ENCODE data around the gene ASPN.

ASPN gene

GRCh38 chr9:92482329-92482728, at the start of gene ASPN:
TSS of gene ASPN (minus strand) at chr9:92482506.
- H3K9ac ChIP-seq (ENCODE audit: low read length): no peak within 1 kb of the TSS
- peaks cover 50% of the 10 kb centered on the region for H3K4me1 ChIP-seq (ENCODE audit: insufficient read depth, low read length)
- H3K36me3 ChIP-seq (ENCODE audit: insufficient read depth, low read length): no peaks in the 10 kb centered on the region
- peak within 1 kb of the TSS; percentile 67 for H3K27ac ChIP-seq (ENCODE audit: low read depth, low read length)
- no peaks in the 10 kb centered on the region for H3K9me3 ChIP-seq (ENCODE audit: low read length)
- H3K4me3 ChIP-seq (ENCODE audit: low read depth in 1 of 2, low read length in 2 of 2): peak within 1 kb of the TSS in 1 of 2 donors; percentile 33
- no peaks in the 10 kb centered on the region for H3K27me3 ChIP-seq (ENCODE audit: control insufficient read depth in 1 of 2, insufficient read depth in 2 of 2, low read length in 2 of 2)

DNA sequence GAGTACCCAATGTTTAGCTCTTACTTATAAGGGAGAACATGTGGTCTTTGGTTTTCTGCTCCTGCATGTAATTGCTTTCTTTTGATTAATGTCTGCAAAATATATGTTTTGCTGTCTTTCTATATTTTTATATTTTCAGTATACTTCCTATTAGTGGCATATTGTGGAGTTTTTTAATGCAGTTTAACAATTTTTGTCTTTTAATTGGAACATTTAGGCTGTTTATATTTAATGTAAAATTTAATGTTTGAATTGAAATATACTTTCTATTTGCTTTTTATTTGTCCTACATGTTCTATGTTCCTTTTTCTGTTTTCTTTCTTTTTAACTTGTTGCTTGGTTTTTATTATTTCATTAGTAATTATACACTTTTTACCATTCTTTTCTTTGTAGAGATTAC, 48.6 kb upstream of the ASPN start:
- H3K9ac ChIP-seq (ENCODE audit: low read length): no peak overlapping the region

GRCh38 chr9:92529124-92529523, 46.8 kb upstream of the ASPN start:
- no peak overlapping the region for H3K27ac ChIP-seq (ENCODE audit: low read depth, low read length)
- no peak overlapping the region for H3K4me3 ChIP-seq (ENCODE audit: low read depth in 1 of 2, low read length in 2 of 2)
- no peaks in the 10 kb centered on the region for H3K36me3 ChIP-seq (ENCODE audit: insufficient read depth, low read length)
- no peaks in the 10 kb centered on the region for H3K27me3 ChIP-seq (ENCODE audit: control insufficient read depth in 1 of 2, insufficient read depth in 2 of 2, low read length in 2 of 2)
- H3K9ac ChIP-seq (ENCODE audit: low read length): no peak overlapping the region
- H3K4me1 ChIP-seq (ENCODE audit: insufficient read depth, low read length): no peaks in the 10 kb centered on the region
- no peaks in the 10 kb centered on the region for H3K9me3 ChIP-seq (ENCODE audit: low read length)

More for the DNA sequence above, 48.6 kb upstream of the ASPN start:
- Histone ChIP-seq H3K9me3 (ENCODE audit: low read length) (no peaks in the 10 kb centered on the region), H3K4me1 (ENCODE audit: insufficient read depth, low read length) (no peaks in the 10 kb centered on the region), H3K27me3 (ENCODE audit: control insufficient read depth in 1 of 2, insufficient read depth in 2 of 2, low read length in 2 of 2) (no peaks in the 10 kb centered on the region), H3K27ac (ENCODE audit: low read depth, low read length) (no peak overlapping the region), H3K36me3 (ENCODE audit: insufficient read depth, low read length) (no peaks in the 10 kb centered on the region), H3K4me3 (ENCODE audit: low read depth in 1 of 2, low read length in 2 of 2) (no peak overlapping the region)

GRCh38 chr9:92528522-92528849, 46.2 kb upstream of the ASPN start:
- no peaks in the 10 kb centered on the region for H3K36me3 ChIP-seq (ENCODE audit: insufficient read depth, low read length)
- H3K9ac ChIP-seq (ENCODE audit: low read length): no peak overlapping the region
- H3K4me3 ChIP-seq (ENCODE audit: low read depth in 1 of 2, low read length in 2 of 2): no peak overlapping the region
- no peaks in the 10 kb centered on the region for H3K9me3 ChIP-seq (ENCODE audit: low read length)
- no peak overlapping the region for H3K27ac ChIP-seq (ENCODE audit: low read depth, low read length)
- H3K27me3 ChIP-seq (ENCODE audit: control insufficient read depth in 1 of 2, insufficient read depth in 2 of 2, low read length in 2 of 2): no peaks in the 10 kb centered on the region
- no peaks in the 10 kb centered on the region for H3K4me1 ChIP-seq (ENCODE audit: insufficient read depth, low read length)

GRCh38 chr9:92527832-92528521, 45.7 kb upstream of the ASPN start:
- H3K4me3 ChIP-seq (ENCODE audit: low read depth in 1 of 2, low read length in 2 of 2): no peak overlapping the region
- H3K27me3 ChIP-seq (ENCODE audit: control insufficient read depth in 1 of 2, insufficient read depth in 2 of 2, low read length in 2 of 2): no peaks in the 10 kb centered on the region
- H3K4me1 ChIP-seq (ENCODE audit: insufficient read depth, low read length): no peaks in the 10 kb centered on the region
- H3K9me3 ChIP-seq (ENCODE audit: low read length): no peaks in the 10 kb centered on the region
- no peaks in the 10 kb centered on the region for H3K36me3 ChIP-seq (ENCODE audit: insufficient read depth, low read length)
- no peak overlapping the region for H3K27ac ChIP-seq (ENCODE audit: low read depth, low read length)
- H3K9ac ChIP-seq (ENCODE audit: low read length): no peak overlapping the region

DNA sequence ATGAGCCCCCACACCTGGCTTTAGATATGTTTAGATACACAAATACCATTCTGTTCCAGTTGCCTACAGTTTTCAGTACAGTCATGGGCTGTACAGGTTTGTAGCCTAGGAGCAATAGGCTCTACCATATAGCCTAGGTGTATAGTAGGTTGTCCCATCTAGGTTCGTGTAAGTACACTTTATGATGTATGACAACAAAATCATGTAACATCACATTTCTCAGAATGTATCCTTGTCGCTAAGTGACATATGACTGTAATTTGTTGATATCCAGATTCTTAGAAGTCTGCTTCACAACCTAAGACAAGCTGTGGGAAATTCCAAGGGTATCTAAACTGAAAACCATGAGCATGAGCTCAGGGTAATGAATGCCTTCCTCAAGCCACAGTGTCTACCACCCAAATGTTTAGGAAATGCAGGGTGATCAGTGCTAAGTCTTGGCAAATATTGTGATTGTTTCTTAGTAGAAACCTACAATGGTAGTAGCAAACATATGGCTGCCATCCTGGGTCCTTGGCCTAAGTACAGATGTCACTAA, 45.1 kb upstream of the ASPN start:
- Histone ChIP-seq H3K4me1 (ENCODE audit: insufficient read depth, low read length) (no peaks in the 10 kb centered on the region), H3K4me3 (ENCODE audit: low read depth in 1 of 2, low read length in 2 of 2) (no peak overlapping the region), H3K9ac (ENCODE audit: low read length) (no peak overlapping the region)

DNA sequence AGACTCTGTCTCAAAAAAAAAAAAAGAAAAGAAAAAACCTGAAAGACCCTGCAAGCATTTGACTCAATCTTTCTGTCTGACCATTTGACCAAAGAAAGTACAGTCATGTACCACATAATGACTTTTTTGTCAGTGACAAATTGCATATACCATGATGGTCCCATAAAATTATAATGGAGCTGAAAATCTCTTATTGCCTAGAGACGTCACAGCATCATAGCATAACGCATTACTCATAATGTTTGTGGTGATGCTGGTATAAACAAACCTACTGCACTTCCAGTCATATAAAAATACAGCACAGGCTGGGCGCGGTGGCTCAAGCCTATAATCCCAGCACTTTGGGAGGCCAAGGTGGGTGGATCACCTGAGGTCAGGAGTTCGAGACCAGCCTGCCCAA, 43.0 kb upstream of the ASPN start:
- H3K27me3 ChIP-seq (ENCODE audit: control insufficient read depth in 1 of 2, insufficient read depth in 2 of 2, low read length in 2 of 2): no peaks in the 10 kb centered on the region
- H3K9me3 ChIP-seq (ENCODE audit: low read length): no peaks in the 10 kb centered on the region
- H3K27ac ChIP-seq (ENCODE audit: low read depth, low read length): no peak overlapping the region
- no peak overlapping the region for H3K4me3 ChIP-seq (ENCODE audit: low read depth in 1 of 2, low read length in 2 of 2)
- H3K4me1 ChIP-seq (ENCODE audit: insufficient read depth, low read length): no peaks in the 10 kb centered on the region
- H3K9ac ChIP-seq (ENCODE audit: low read length): no peak overlapping the region
- no peaks in the 10 kb centered on the region for H3K36me3 ChIP-seq (ENCODE audit: insufficient read depth, low read length)

More for the DNA sequence above, 45.1 kb upstream of the ASPN start:
- H3K27ac ChIP-seq (ENCODE audit: low read depth, low read length): no peak overlapping the region
- no peaks in the 10 kb centered on the region for H3K36me3 ChIP-seq (ENCODE audit: insufficient read depth, low read length)
- no peaks in the 10 kb centered on the region for H3K27me3 ChIP-seq (ENCODE audit: control insufficient read depth in 1 of 2, insufficient read depth in 2 of 2, low read length in 2 of 2)
- H3K9me3 ChIP-seq (ENCODE audit: low read length): no peaks in the 10 kb centered on the region

DNA sequence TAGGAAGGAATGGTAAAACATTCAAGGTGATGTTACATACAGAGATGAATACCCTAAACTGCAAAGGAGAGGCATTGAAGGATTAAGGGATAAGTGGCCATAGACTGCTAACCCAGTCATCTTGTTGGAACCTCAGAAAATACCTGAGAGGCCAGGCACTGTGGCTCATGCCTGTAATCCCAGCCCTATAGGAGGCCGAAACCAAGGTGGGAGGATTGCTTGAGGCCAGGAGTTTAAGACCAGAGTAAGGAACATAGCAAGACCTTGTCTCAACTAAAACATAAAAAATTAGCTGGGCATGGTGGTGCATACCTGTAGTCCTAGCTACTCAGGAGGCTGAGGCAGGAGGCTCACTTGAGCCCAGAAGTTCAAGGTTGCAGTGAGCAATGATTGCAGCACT, 42.6 kb upstream of the ASPN start:
- H3K36me3 ChIP-seq (ENCODE audit: insufficient read depth, low read length): no peaks in the 10 kb centered on the region
- no peak overlapping the region for H3K27ac ChIP-seq (ENCODE audit: low read depth, low read length)
- H3K27me3 ChIP-seq (ENCODE audit: control insufficient read depth in 1 of 2, insufficient read depth in 2 of 2, low read length in 2 of 2): no peaks in the 10 kb centered on the region
- H3K9me3 ChIP-seq (ENCODE audit: low read length): no peaks in the 10 kb centered on the region
- H3K4me3 ChIP-seq (ENCODE audit: low read depth in 1 of 2, low read length in 2 of 2): no peak overlapping the region
- H3K9ac ChIP-seq (ENCODE audit: low read length): no peak overlapping the region
- H3K4me1 ChIP-seq (ENCODE audit: insufficient read depth, low read length): no peaks in the 10 kb centered on the region

- no peaks in the 10 kb centered on the region for H3K4me1 ChIP-seq (ENCODE audit: insufficient read depth, low read length)
- no peaks in the 10 kb centered on the region for H3K36me3 ChIP-seq (ENCODE audit: insufficient read depth, low read length)
- H3K4me3 ChIP-seq (ENCODE audit: low read depth in 1 of 2, low read length in 2 of 2): no peak overlapping the region
- no peaks in the 10 kb centered on the region for H3K27me3 ChIP-seq (ENCODE audit: control insufficient read depth in 1 of 2, insufficient read depth in 2 of 2, low read length in 2 of 2)
- H3K27ac ChIP-seq (ENCODE audit: low read depth, low read length): no peak overlapping the region
- H3K9me3 ChIP-seq (ENCODE audit: low read length): no peaks in the 10 kb centered on the region
- no peak overlapping the region for H3K9ac ChIP-seq (ENCODE audit: low read length)
Measured at GRCh38 chr9:92522983-92523970, 41.0 kb upstream of the ASPN start.

DNA sequence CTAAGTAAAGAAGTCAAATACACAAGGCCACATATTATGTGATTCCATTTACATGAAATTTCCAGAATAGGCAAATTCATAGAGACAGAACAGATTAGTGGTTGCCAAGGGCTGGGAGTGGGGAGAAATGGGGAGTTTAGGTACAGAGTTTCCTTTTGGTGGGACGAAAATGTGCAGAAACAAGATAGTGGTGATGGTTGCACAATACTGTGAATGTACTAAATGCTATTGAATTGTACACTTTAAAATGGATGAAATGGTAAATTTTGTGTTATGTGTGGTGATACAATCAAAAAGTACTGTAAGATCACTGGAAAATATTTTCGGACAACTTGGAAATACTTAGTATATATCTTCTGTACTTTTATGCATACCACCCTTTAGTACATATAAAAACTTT, 38.5 kb upstream of the ASPN start:
- Histone ChIP-seq H3K27me3 (ENCODE audit: control insufficient read depth in 1 of 2, insufficient read depth in 2 of 2, low read length in 2 of 2) (no peaks in the 10 kb centered on the region), H3K36me3 (ENCODE audit: insufficient read depth, low read length) (no peaks in the 10 kb centered on the region), H3K9ac (ENCODE audit: low read length) (no peak overlapping the region), H3K27ac (ENCODE audit: low read depth, low read length) (no peak overlapping the region), H3K4me1 (ENCODE audit: insufficient read depth, low read length) (no peaks in the 10 kb centered on the region), H3K4me3 (ENCODE audit: low read depth in 1 of 2, low read length in 2 of 2) (no peak overlapping the region), H3K9me3 (ENCODE audit: low read length) (no peaks in the 10 kb centered on the region)

GRCh38 chr9:92518199-92518598, 35.9 kb upstream of the ASPN start:
- Histone ChIP-seq H3K27ac (ENCODE audit: low read depth, low read length) (no peak overlapping the region), H3K9me3 (ENCODE audit: low read length) (no peaks in the 10 kb centered on the region), H3K27me3 (ENCODE audit: control insufficient read depth in 1 of 2, insufficient read depth in 2 of 2, low read length in 2 of 2) (no peaks in the 10 kb centered on the region), H3K9ac (ENCODE audit: low read length) (no peak overlapping the region), H3K4me3 (ENCODE audit: low read depth in 1 of 2, low read length in 2 of 2) (no peak overlapping the region), H3K36me3 (ENCODE audit: insufficient read depth, low read length) (peaks cover 3% of the 10 kb centered on the region), H3K4me1 (ENCODE audit: insufficient read depth, low read length) (peaks cover 4% of the 10 kb centered on the region)

All from muscle layer of colon (tissue), 2 donors.